HG03520 (cell line): Measurements from ENCODE around the gene NDUFB5.

Experiments used
- ATAC-seq: cut with Tn5 transposase; IDR thresholded peaks from one replicate; pipeline ENCODE4 v1.9.1; 2021; ENCODE audit warnings: mild to moderate bottlenecking, moderate library complexity; ENCODE audit not compliant: unreplicated experiment

Gene NDUFB5

DNA sequence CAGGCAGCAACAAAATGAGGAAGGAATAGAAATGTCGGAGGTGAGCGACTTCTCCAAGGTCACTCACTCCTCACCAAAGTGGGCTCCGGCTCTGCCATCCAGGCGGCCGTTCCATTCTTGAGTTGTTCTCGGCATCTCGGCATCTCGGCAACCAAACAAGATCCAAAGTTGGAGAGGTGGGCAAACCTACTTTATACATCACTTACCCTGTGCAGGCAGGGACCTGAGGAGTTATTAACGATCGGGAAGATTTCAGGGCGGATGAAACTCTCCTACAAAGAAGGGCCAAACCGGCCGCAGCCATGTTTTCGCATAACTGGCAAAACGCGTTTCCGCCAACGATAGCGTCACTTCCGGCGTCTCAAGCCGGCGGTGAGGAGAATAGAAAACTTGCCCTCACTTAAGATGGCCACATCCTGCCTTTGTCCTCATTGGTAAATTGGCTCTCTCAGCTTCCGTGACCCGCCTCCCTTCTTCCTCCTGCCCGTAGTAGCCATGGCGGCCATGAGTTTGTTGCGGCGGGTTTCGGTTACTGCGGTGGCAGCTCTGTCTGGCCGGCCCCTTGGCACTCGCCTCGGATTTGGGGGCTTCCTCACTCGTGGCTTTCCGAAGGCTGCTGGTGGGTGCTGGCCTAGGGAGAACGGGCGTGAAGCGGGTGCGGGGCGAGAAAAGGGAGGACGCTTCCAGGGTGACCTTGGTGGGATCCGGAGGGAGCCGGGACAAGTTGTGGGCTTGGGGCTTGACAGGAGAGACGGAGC is at the start of gene NDUFB5, which contains the start of gene MRPL47:
Gene NDUFB5 (plus strand): TSS at position 474 of the 758 bp plus-strand sequence. CDS start 22 bp downstream, at position 496.
Gene MRPL47 (minus strand): TSS at position 318 of the 758 bp plus-strand sequence. CDS start 14 bp downstream, at position 304.
- ATAC-seq: peak; percentile 95

DNA sequence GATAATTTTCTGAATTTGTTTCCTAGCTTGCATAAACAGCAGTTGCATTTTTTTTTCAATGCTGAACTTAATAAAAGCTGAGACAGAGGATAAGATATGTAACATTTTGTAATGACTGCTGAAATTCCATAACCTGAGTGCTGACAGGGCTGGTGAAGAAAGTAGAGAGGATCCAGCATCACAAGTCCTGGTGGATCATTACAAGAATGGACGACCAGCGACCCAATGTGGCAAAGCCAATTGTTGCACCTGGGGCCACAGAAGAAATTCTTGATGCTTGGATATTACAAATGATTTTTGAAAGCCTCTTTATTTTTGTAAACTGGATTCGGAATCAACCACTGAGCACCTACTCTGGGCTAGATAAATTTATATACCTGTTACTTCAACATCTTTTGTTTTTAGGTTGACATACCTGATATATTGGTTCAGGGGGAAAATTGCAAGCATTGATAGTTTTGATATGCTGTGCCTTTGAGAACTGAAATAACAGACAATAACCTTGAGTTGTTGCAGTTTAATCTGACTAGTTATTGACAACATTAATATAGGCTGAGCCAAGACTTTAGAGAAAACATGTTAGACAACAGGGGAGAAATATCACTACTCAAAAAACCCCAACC is 45.7 kb upstream of the NDUFB5 start:
- ATAC-seq: no peak

- ATAC-seq: no peak
Observed at GRCh38 chr3:179560791-179561190, 43.8 kb upstream of the NDUFB5 start.

GRCh38 chr3:179562591-179563270 is 41.9 kb upstream of the NDUFB5 start, which contains the start of gene ACTL6A:
Gene ACTL6A (plus strand): TSS chr3:179562926. CDS start chr3:179563093, 167 bp downstream.
- ATAC-seq: peak; percentile 96

- ATAC-seq: peak; percentile 52
Observed at GRCh38 chr3:179563271-179563783, 41.3 kb upstream of the NDUFB5 start.

GRCh38 chr3:179565496-179565895 is 39.1 kb upstream of the NDUFB5 start:
- peak; percentile 15 for ATAC-seq

DNA sequence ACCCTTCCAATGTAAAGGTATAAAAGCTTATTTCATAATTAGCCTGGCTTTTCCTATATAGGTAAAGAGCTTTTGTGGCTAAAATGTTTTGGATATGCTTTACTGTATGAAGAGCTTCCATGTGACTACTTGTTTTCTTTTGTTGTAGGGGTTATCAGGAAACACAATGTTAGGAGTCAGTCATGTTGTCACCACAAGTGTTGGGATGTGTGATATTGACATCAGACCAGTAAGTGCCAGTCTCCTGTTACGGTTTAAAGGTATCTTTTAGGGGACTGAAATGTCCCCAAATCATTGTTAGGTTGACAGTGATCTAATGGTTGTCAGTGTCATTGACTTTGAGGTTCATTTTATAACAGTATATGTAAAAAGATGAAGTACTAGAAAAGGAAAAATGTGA is 23.6 kb upstream of the NDUFB5 start:
- no peak for ATAC-seq

- ATAC-seq: no peak
Observed at GRCh38 chr3:179589143-179589542, 15.5 kb upstream of the NDUFB5 start.

DNA sequence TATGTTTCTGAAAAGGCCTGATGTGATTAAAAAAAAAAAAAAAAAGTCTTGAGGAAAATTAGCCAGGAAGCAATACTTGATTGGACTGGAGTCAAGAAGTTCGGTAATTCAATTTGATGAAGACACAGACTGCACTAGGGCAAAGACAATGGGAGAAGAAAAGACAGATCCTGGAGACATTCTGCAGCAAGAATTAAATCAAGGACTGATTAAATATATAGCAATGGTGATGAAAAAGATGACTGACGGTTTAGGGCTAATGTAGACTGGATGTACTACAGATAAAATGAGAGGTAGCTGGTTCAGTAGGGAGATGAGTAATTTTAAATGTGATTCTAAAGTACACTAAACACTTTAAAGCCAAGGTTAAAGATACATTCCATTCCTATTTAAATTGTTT is 13.9 kb upstream of the NDUFB5 start:
- ATAC-seq: no peak

DNA sequence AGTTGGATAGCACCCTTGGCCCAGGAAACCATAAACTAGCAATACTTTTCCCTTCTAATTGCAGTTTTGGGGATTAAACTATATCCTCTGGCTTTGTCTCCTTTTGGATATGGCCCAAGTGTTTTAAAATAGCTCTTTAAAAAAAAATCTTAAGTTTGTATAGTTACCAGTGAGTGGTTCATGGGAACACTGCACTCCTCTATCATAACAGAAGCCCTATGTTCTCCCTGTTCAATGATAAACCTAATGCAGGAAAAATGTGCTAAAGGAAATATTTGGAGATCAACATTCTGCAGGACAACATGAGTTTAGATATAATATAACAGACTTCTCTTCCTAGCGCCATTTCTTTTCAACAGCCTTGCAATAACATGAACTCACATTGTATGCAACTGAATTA is 13.3 kb upstream of the NDUFB5 start:
- no peak for ATAC-seq

- ATAC-seq: no peak
Observed at GRCh38 chr3:179599531-179599930, 5.1 kb upstream of the NDUFB5 start.

DNA sequence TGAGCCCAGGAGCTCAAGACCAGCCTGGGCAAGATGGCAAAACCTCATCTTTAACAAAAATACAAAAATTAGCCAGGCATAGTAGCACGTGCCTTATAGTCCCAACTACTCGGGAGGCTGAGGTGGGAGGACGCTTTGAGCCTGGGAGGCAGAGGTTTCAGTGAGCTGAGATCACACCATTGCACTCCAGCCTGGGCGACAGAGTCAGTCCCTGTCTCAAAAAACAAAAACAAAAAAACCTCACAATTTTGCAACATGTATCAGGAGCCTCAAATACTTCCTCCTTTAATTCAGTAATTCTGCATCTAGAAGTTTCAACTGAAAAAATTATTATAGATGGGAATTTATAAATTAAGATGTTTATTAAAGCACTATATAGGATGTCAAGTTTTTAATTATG is 1.3 kb upstream of the NDUFB5 start:
- no peak for ATAC-seq

DNA sequence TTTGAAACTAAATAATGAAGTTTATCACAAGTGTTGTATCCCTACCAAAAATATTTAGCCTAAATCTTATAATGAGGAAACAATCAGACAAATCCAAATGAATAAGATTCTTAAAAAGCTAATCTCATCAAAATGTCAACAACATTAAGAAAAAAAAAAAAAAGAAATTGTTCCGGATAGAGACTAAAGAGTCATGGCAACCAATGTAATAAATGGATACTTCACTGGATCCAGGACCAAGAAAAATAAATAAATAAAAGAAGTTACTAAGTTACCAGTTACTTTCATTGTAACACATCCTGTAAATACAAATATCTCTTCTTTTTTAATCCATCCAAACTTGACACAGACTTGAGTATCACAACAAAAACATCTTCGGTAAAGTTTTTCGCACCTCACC is 763 bp upstream of the NDUFB5 start:
- no peak for ATAC-seq

GRCh38 chr3:179606534-179607085 is 2.0 kb downstream of the NDUFB5 start:
- no peak for ATAC-seq

- peak; percentile 57 for ATAC-seq
Observed at GRCh38 chr3:179608931-179609720, 4.5 kb downstream of the NDUFB5 start.

DNA sequence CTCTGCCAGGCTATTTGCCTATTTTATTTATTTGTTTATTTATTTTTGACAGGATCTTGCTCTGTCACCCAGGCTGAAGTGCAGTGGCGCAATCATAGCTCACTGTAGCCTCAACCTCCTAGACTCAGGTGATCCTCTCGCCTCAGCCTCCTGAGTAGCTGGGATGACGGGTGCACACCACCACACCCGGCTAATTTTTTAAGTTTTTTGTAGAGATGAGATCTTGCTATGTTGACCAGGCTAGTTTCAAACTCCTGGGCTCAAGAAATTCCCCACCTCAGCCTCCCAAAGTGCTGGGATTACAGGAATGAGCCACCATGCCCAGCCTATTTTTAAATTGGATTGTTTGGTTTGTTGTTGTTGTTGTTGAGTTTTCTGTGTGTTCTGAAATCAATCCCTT is 5.5 kb downstream of the NDUFB5 start:
- ATAC-seq: no peak

GRCh38 chr3:179613807-179614206 is 9.2 kb downstream of the NDUFB5 start:
- ATAC-seq: no peak

- no peak for ATAC-seq
Observed at GRCh38 chr3:179615458-179616173, 11.0 kb downstream of the NDUFB5 start.

DNA sequence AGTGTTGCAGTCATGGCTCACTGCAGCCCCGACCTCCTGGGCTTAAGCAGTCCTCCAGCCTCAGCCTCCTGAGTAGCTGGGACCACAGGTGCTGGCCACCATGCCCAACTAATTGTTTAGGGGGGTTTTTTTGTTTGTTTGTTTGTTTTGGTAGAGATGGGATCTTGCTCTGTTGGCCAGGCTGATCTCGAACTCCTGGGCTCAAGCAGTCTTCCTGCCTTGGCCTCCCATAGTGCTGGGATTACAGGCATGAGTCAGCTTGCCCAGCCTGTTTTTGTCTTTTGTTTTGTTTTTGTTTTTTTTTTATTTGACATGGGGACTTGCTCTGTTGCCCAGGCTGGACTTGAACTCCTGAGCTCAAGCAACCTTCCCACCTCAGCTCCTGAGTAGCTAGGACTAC is 17.4 kb downstream of the NDUFB5 start:
- no peak for ATAC-seq

- ATAC-seq: no peak
Observed at GRCh38 chr3:179624451-179624850, 19.9 kb downstream of the NDUFB5 start.
